Activated CD4-positive, alpha-beta T cell treated with anti-CD3 and anti-CD28 coated beads for 24 hours (primary cell): ENCODE measurements around the gene MEIOB.
A peak's percentile ranks its signal among the peaks of the same experiment; 100 is the strongest.
"Not testable (repeated sequence)": the region's sequence is repeated elsewhere in the genome, so short reads cannot be mapped to it uniquely, and the experiment has no call there.

Source experiments
- DNase-seq, 2 donors: peaks; one replicate each; pipeline ENCODE4 v3.0.0-alpha.2; 2020; ENCODE audit warnings: low read depth in 2 of 2

The MEIOB gene, protein sequence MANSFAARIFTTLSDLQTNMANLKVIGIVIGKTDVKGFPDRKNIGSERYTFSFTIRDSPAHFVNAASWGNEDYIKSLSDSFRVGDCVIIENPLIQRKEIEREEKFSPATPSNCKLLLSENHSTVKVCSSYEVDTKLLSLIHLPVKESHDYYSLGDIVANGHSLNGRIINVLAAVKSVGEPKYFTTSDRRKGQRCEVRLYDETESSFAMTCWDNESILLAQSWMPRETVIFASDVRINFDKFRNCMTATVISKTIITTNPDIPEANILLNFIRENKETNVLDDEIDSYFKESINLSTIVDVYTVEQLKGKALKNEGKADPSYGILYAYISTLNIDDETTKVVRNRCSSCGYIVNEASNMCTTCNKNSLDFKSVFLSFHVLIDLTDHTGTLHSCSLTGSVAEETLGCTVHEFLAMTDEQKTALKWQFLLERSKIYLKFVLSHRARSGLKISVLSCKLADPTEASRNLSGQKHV

DNA sequence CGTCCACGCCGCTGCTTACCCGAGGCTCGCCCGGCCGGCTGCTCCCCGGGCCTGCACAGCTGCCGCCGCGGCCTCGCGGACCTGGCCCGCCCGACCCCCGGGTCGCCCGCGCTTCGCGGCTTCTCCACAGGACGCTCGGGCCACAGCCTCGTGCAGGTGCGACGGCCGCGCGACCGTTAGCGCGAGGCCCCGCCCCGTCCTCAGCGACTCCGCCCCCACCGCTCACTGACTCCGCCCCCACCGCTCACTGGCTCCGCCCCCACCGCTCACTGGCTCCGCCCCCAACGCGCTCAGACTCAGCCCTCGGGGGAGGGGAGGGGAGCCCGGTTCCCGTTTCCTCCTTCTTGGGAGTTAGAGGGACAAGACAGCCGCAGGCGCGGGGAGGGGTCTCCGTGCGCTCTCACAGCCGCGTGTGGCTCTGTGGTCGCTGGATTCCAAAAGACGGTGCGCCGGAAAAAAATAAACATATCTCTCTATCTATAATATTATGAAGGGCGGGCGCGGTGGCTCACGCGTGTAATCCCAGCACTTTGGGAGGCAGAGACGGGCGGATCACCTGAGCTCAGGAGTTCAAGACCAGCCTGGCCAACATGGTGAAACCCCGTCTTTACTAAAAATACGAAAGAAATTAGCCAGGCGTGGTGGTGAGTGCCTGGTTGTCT is at the start of gene MEIOB:
Gene MEIOB, minus strand, starts transcription at position 191 of the 662 bp plus-strand sequence. CDS start 3,989 bp downstream, outside the sequence.
- DNase-seq = peak; percentile 11 to 30

DNA sequence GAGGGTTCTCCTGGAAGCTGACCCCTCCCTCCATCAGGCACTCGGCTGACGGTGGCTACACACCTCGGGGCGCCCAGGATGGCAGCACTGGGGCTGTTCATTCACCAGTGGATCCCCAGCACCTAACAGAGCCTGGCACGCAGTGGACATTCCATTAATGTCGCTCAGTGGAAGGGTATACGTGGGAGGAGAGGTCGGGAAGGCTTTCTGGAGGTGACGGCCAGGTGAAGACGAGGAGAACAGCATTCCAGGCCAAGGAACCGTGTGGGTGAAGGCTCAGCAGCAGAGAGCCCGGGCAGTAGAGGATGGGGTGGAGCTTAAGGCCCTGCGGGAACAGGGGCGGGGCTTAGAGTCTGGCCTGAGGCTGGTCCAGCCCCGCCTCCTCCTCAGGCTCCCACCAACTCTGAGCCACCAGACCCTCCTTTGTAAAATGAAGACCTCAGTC is 48.8 kb upstream of the MEIOB start:
- DNase-seq = no peak

DNA sequence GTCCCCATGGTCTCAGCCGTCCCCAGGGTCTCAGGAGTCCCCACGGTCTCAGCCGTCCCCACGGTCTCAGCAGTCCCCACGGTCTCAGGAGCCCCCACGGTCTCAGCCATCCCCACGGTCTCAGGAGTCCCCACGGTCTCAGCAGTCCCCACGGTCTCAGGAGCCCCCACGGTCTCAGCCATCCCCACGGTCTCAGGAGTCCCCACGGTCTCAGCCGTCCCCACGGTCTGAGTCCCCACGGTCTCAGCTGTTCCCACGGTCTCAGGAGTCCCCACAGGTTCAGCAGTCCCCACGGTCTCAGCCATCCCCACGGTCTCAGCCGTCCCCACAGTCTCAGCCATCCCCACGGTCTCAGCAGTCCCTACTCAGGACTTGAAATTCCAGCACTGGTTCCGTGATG is 48.2 kb upstream of the MEIOB start:
- not testable (repeated sequence) for DNase-seq

DNA sequence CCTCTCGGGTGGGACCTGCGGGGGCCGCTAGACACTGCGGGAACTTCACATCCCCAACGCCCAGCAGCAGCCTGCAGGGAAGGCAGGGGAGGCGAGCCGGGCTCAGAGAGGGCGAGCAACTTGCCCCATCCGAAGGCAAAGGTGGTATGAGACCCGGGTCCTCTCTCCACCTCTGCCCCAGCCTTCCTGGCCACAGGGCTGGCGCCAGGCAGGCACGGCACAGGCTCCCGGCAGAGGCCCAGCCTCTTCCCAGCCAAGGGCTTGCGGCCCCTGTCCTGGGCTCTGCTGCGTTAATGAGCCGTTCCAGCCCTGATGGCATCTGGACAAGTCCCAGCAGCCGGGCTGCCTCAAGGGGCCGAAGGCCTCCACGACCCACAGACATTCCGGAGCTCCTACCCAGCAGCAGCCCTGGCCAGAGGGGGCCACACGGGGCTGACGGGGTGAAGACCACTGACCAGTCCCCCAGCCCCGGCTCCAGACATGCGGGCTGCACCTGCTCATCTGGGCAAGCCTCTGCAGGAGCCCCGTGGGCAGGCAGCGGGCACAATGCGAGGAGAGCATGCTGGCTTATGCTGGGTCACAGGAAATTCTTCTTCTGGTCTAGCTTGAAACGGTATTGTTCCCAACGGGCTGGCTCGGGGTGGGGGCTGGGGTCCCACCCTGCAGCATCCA is 47.5 kb upstream of the MEIOB start:
- no peak for DNase-seq

DNA sequence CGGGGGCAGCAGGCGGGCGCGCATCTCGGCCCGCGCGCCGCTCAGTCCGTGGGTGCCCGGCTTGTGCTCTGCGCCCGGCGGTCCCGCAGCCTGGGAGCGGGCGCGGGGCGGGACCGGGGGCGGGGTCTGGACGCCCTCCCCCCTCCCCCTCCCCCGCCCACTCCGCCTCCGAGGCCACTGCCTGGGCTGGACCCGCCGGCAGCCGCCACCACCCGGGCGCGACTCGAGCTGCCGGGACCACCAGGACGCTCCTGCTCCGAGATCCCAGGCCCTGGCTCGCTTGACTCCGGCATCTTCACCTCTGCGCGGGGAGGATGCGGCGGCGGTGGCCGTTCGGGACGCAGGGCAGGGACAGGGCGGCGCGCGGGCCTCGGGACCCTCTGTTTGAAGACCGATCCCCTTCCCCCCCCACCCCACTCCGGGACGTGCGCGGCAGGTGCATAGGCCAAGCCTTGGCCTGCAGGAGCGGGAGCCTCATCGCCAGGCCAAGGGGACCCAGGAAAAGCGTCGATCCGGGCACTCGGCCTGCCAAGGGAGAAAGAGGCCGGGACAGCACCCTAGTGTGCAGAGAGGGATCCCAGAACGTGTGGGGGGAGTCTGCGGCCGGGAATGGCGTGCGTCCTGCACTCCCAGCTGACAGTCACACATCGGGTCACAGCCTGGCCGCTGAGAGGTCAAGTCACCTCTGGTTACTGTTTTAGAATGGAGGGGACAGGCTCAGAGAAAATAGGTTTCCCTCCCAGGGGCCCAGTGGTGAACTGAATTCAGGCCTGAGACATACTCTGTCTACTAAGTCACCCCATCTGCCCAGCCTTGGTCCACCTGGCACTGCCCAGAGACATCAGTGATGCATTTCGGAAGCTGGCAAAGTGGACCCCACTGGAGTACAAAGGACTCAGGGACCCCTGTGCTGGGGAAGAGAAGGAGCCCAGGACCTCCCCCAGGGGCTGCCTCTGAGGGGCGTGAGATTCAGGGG is 46.7 kb upstream of the MEIOB start, which contains the start of gene HS3ST6:
Gene HS3ST6, minus strand, starts transcription at position 65 of the 976 bp plus-strand sequence. CDS start 92 bp downstream, outside the sequence.
- no peak for DNase-seq

DNA sequence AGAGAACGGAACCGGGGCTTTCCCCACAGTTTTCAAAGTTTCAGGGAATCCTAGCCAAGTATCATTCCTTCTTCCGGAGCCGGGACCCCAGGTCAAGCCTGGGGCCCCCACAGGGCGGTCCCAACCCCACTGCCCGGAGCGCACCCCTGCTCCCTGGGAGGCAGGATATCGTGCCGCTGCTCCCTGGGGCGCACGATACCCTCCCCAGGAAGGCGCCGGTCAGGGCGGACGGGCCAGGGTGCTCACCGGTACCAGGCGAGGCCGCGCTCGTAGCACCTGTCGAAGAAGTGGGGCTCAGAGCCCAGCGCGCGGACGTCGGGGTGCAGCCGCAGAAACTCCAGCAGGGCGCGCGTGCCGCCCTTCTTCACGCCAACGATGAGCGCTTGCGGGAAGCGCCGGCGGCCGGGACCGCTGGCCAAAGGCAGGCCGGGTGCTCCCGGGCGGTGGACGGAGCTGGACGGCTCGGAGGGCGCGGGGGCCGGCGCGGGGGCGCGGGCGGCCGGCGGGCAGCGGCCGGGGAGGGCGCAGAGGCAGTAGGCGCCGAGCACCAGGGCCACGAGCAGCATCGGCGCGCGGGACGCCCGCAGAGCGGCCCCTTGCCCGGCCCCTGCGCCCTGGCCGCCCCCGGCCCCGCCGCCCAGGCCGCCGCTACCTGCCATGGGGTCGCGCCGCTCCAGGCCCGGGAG is 45.8 kb upstream of the MEIOB start:
- no peak for DNase-seq

DNA sequence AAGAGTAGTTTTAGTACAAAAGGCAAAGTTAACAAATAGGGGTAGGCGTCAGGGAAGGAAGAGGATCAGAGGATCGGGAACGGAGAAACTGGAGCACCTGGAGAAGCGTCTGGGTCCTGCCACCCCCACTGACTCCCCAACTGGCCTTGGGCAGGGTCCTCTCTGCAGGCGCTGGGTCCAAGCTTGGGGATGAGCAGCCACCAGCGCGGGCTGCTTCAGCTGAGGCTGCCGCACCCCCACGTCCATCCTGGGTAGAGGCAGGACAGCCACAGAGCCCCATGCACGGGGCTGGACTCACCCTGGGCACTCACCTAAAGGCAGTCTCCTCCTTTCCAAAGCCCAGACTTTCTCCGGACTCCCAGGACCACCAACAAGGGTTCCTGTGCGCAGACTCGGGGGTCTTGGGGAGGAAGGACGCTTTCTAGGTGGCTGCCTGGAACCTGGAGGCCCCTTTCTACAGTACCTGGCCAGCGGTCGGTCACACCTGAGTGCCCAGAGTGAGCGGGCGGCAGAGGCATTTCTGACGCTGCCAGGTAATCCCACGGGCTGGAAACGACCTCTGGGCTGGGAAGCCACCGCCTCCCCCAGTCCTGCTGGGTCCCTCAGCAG is 45.2 kb upstream of the MEIOB start:
- DNase-seq = no peak

DNA sequence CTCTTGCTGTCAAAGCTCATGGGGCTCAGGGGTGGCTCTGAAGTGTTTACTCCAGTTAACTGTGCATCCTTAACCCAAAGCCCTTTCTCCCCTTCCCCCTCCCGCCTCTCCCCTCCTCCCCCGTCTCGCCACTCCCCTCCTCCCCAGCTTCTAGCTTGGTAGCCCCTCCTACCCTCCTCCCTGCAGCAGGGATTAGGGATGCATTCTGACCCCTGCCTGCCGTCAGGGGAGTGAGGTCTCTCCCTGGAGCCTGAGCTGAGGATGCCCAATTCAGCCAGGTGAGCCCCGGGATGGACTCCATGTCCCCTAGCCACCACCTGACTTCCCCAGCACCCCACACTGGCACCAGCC is 44.7 kb upstream of the MEIOB start:
- DNase-seq = no peak

DNA sequence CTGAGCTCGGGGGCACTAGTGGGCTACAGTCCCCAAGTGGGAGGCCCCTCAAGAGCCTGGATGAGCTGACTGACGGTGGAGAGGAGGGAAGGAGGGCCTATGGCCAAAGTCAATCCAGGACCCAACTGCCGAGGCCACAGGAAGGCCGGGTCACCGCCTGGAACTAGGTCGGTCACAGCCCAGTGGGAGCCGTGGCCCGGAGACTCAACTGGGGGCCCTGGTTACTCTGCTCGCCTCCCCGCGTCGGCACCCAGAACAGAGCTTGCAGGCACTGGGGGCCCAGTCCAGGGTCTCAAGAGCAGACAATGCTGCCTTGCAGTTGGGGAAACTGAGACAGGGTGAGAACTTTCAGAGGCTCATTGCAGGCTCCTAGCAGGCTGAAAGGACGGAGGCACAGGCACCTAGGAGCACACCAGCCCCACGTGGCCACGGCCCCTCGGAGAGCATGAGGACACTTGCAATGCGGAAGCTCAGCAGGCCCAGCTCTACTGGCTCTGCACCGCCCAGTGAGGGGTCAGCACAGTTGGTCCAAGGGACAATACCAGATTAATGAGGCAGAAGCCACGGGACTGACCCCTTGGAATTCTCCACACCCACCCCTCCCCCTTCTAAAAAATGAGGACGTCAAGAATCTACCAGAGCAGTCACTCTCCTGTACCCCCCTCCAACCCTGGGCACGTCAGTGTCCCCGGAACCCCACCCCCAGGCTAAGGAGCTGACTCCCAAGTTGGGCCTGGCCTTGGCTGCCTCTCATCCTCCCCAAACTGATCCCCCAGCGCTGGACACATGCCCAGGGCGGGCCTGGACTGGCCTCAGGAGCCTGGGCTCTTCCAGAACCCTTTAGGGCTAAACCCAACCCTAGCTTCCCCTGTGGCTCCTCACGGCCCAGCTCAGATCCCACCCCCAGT is 44.0 kb upstream of the MEIOB start:
- DNase-seq = no peak

DNA sequence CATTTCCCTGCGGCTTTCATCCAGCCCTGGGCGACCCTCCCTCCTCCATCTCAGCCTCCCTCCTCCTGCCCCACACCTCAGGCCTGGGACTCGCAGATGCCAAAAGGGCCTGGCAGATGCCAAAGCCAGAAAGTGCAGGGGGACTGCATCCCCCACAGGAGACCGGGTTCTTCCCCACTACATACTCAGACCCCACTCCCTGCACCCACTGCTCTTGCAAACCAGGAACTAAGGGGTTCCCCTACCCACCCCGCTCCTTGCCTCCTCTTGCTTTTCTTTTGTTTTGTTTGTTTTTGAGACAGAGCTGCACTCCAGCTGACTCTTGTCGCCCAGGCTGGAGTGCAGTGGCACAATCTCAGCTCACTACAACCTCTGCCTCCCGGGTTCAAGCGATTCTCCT is 43.0 kb upstream of the MEIOB start:
- no peak for DNase-seq

DNA sequence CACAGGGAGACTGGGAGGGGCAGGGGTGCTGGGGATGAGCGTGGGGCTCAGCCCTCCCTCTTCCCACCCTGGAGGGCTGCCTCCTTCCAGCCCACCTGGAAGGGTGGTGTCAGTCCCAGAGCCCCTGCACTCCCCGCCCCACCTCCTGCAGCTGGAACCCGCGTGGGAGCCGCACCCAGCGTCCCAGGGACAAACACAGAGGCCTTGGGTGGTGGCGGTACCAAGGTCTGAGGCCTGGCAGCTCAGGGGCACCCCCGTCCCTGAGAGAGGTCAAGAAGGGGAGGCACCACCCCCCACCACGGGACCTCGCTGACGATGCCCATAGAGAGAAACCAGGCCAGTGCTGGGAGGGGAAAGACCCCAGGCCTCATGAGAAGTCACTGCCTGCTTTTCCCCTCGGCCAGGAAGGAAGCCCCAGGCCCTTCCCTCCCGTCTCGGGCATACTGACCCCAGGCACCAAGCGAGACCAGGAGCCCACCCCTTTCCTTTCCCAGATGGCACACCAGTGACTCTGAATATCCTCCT is 42.2 kb upstream of the MEIOB start:
- DNase-seq = no peak

DNA sequence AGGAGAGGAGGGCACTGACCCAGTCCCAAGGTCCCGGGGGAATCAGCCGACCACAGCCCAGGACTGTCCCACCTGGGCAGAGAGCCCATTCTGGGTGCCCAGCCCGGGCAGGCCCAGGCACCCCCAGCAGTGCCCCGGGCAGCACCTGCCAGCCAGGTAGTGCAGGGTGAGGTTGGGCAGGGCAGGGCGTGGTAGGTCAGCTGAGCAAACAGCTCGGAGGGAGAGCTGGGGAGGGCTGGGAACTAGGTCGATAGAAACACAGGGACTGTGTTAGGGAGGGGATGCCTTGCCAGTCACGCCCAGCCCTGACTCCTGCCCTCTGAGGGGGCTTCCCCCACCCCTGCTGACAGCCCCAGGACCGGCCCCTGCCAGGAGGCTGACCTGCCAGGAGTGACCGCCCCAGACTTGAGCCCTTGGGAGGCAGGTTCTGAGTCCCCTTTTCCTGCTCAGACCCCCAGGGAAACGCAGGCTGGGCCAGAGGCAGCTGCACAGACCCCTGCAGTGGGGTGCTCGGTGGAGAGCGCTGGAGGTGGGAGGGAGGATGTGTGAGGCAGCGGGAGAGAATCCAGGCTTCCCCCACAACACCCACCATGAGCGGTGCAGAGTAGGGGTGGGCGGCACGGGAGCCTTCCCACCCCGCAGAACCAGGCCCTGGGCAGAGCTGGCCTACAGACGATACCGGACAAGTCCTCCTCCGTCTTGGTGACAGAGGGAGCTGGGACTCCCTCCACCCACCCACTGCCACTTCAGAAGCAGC is 41.5 kb upstream of the MEIOB start:
- DNase-seq = no peak

DNA sequence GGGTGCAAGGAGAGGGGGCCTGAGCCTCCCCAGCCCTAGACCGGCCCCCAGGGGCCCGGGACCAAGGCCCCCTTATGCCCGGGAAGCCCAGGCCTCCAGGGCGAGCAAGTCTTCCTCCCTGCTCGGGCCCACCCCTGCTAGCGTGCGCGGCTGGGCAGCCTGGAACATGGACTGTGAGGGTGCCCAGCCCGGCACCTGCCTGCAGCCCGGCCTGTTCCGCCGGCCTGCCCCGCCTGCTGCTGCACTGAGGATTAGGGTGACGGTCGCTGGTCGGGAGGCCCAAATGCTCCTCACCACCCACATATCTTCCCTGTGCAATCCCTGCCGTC is 40.2 kb upstream of the MEIOB start:
- no peak for DNase-seq

DNA sequence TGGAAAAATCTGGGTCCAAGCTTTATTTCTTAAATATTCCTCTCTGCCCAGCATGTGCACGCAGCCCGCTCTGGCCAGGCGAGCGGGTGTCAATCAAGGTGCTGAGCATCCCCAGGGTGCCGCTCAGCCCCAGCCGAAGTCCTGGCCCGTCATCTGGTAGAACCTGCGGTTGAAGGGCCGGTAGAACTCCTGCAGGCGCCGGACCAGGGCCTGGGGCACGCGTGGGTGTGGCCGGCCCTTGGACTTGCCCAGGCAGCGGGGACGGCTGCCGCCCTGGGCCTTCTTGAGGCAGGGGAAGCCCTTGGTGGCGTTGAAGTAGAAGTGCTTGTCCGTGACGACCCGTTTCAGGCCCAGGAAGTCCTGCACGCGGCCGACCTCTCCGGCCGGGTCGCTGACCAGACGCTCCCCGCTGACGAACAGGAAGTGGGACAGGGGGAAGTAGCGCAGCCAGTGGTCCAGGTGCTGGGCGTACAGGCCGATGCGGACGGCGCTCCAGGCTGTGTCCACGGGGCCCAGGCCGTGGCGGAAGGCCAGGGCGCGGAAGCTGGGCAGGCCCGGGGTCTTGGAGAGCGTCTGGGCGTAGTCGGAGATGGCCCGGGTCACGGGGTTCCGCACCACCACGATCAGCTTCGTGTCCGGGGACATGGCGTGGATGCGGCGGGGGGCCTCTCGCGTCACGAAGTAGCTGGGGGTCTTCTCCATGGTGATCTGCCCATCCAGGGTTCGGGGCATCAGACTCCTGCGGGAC is 39.7 kb upstream of the MEIOB start:
- DNase-seq = no peak

DNA sequence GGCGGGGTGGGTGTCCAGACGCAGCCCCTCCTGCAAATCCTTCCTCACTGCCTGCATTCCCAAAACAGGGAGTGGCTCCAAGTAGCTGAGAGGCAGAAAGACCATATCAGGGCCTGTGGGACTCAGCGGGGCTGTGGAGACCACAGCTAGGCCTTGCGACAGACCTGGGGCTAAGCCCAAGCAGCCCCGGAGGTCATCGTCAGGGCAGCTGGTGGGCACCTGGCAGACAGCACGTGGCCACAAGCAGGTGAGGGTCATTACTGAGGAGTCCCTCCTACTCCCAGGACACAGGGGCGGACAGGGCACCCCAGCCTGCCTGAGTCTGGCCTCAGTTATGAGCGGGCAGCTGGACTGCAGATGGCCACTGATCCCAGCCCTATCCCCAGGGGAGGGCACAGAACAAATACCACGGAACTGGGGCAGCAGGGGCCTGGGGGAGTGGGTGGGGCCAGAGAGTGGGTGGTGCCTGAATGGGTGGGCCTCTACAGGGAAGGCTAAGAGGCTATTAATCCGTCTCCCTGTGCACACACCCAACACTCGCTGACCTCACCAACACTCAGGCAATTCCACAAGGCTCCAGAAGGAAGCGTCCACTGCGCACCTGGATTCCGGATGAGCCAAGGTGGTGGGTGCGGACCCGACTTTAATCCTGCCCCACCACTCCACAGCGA is 37.7 kb upstream of the MEIOB start:
- DNase-seq = no peak

DNA sequence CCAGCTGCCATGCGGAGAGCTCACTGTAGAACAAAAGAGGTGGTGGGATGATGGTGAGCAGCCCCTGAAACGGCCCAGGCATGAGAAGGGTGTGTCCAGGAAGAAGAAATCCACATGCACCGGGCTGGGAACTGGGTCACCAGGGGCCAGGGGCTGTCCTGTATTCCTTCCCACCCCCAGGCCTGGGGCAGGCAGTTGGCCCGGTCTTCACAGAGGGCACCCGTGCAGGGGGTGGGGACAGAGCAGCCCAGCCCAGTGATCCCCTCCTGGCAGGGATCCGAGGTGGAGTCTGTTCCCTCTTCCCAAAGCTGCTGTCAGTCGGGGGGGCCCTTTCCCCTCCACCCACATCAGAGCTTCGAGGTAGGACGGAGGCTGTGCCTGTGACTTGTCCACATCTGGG is 37.0 kb upstream of the MEIOB start:
- DNase-seq = no peak

DNA sequence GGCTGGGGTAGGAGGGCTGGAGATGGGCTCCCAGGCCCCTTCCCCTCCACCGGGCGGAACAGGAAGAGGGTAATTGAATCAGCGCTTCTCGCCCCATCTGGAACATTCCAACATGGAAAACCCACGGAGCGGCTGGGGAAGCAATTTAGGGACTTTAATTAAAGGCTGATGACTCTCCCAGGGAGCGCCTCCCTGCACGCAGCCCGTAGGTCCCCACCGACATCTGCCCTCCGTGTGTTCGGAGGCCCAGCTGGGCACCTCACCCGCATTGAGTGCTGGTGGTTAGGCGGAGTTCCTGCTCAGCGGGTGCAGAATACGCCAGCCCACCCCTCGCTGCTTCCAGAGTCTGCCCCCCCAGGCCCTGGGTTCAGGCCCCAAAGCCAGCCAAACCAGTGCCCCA is 36.2 kb upstream of the MEIOB start:
- DNase-seq = no peak
